Inflammatory macrophage treated with lipopolysaccharide for 1 hour (primary cell): ENCODE results near the gene ZNF605.
"Not testable (repeated sequence)": the region's sequence is repeated elsewhere in the genome, so short reads cannot be mapped to it uniquely, and the experiment has no call there.

Experiments
- DNase-seq, 2 donors: peaks; one replicate each; pipeline ENCODE4 v3.0.0-alpha.2; 2020 to 2022

Gene ZNF605

GRCh38 chr12:132904718-132905328 lies 51.3 kb downstream of the ZNF605 start:
- DNase-seq = peak; percentile 54 to 71

DNA sequence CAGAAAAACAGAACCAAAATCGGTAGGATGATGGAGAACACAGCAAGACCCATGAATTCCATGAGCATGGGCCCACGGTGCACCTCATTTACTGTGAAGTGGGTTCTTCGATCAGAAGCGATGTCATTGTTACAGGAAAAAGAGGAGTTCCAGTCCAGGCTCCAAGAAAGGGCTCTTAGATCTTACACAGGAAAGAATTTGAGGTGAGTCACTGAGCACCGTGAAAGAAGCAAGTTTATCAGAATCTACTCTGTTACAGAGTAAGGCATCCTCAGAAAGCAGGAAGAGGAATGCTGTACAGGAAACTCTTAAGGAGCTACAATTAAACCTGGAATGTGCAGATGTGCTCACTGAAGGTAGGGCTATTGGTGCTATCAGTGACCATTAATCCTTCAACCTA lies 57.1 kb downstream of the ZNF605 start:
- DNase-seq = no peak

GRCh38 chr12:132888852-132889251 lies 67.3 kb downstream of the ZNF605 start:
- DNase-seq = no peak

GRCh38 chr12:132887513-132888351 lies 68.4 kb downstream of the ZNF605 start, which contains the start of gene CHFR:
CHFR (minus strand) TSS chr12:132887605; CDS start chr12:132887328, 277 bp downstream.
- DNase-seq = peak; percentile 96 to 98

- peak in 1 of 2 donors; percentile 10 for DNase-seq
Measured at GRCh38 chr12:132886529-132887477, 69.3 kb downstream of the ZNF605 start.

GRCh38 chr12:132881818-132882217 lies 74.3 kb downstream of the ZNF605 start:
- DNase-seq = peak; percentile 12 to 24

DNA sequence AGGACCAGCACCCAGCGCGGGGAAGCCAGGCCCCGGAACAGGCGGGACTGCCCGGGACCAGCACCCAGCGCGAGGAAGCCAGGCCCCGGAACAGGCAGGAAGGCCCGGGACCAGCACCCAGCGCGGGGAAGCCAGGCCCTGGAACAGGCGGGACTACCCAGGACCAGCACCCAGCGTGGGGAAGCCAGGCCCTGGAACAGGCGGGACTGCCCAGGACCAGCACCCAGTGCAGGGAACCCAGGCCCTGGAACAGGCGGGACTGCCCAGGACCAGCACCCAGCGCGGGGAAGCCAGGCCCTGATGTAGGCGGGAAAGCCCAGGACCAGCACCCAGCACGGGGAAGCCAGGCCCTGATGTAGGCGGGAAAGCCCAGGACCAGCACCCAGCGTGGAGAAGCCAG lies 81.5 kb downstream of the ZNF605 start:
- DNase-seq = not testable (repeated sequence)

GRCh38 chr12:132874175-132874574 lies 81.9 kb downstream of the ZNF605 start:
- DNase-seq = no peak

DNA sequence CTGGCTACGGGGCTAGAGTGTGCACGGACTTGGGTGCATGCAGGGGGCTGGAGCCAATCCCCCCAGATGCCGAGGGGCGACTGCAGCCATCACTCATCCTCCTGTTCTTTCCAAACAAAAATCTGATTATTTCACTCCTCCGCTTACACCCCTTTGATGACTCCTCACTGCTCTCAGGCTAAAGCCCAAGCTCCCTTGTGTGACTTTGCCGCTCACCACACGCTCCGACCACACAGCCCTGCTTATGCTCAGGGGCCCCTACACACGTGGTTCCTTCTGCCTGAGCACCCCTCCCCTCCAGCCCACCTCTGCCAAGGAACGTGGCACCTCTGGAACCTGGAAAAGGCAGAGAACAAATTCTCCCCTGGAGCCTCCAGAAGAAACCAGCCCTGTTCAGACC lies 82.4 kb downstream of the ZNF605 start:
- DNase-seq = no peak

GRCh38 chr12:132872975-132873421 lies 83.1 kb downstream of the ZNF605 start:
- no peak for DNase-seq

- DNase-seq = no peak
Measured at GRCh38 chr12:132872073-132872855, 83.8 kb downstream of the ZNF605 start.

DNA sequence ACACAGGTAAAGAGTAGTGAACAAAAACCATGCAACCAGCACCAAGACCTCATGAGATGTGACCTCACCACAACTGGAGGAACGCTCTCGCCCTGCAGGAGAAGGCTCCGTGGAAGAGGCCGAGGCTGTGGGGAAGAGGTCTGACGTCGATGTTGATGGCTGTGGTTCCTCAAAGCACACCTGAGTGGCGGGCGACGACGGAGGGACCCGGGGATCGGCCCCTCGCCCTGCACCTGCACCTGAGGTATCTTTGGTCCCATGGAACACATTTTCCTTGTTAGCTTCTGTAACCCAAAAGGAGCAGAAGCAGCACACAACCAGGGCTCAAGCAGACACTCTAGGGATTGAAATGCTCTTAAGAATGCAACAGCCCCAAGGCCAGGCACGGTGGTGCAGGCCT lies 86.6 kb downstream of the ZNF605 start:
- no peak for DNase-seq
